ENCODE data around the gene YPEL2. TPM values are rescaled to one million over a fixed set of nuclear protein-coding genes. Genes with fewer than 3 reads are reported as not detected.

YPEL2 gene
- total and polyA plus RNA-seq, 2 donors (not counting 3 experiments of a cell fraction or from before 2014, with no cell fraction given), result 36.5 to 66.8 TPM

- intact Hi-C loops (cut with micrococcal nuclease), result no loop called here
Observed at GRCh38 chr17:59402760-59403159, 71.3 kb downstream of the YPEL2 start.

More at GRCh38 chr17:59402760-59403159, 71.3 kb downstream of the YPEL2 start:
- no peaks in the 10 kb centered on the region for H3K9me3 ChIP-seq (replicated peaks; ENCODE audit: control insufficient read depth, insufficient read depth, low read length)
- no peak overlapping the region for H3K4me2 ChIP-seq (ENCODE audit: insufficient read depth, low read length)
- dilution Hi-C loops (cut with MboI; ENCODE audit: extremely low pct_ligation_motif_present, low sequenced_read_pairs), result no loop called here
- no peaks in the 10 kb centered on the region for H3K9me1 ChIP-seq (replicated peaks; ENCODE audit: control insufficient read depth, extremely low read depth, insufficient read depth, low read length)
- no peaks in the 10 kb centered on the region for H3K4me1 ChIP-seq (ENCODE audit: control insufficient read depth, extremely low read depth, insufficient read depth, low read length)
- no peak overlapping the region for H3K9ac ChIP-seq (replicated peaks; ENCODE audit: extremely low read depth, insufficient read depth, low read length)
- ChIA-PET CTCF (interaction anchor here (1.6 to 4.1 kb wide), 3 partner anchors 25 to 73 kb away, joined by 3 to 12 read pairs (median 5); no protein-coding TSS in a partner anchor), POLR2A (no interaction called here)
- FAIRE-seq (no peak), DNase-seq (ENCODE audit: low read depth, low spot score) (no peak)
- H3K79me2 ChIP-seq (ENCODE audit: control insufficient read depth, insufficient read depth, low read length), result no peaks in the 10 kb centered on the region
- H4K20me1 ChIP-seq (replicated peaks; ENCODE audit: control insufficient read depth, extremely low read depth, insufficient read depth, low read length), result no peaks in the 10 kb centered on the region
- TF ChIP-seq EZH2 (IDR thresholded peaks at IDR 0.05; ENCODE audit: borderline replicate concordance, low read depth, low read length, severe bottlenecking) (no peak), MAX (IDR thresholded peaks at IDR 0.05; ENCODE audit: insufficient read depth, insufficient read length) (no peak), POLR2A (IDR thresholded peaks at IDR 0.05; ENCODE audit: low read depth, low read length) (no peak), POLR2AphosphoS5 (IDR thresholded peaks at IDR 0.05; ENCODE audit: insufficient read depth, low read depth, low read length) (no peak), FOS (IDR thresholded peaks at IDR 0.05; ENCODE audit: borderline replicate concordance, insufficient read depth, low read length) (no peak), JUN (IDR thresholded peaks at IDR 0.05; ENCODE audit: borderline replicate concordance, insufficient read depth, insufficient read length, low read depth) (no peak), MYC (IDR thresholded peaks at IDR 0.05; ENCODE audit: low read depth, low read length) (no peak), GATA2 (IDR thresholded peaks at IDR 0.05; ENCODE audit: insufficient read depth, insufficient read length, low read depth, low read length) (no peak), CTCF (IDR thresholded peaks at IDR 0.05; ENCODE audit: extremely low read depth in 1 of 2, insufficient read depth in 1 of 2, low read depth in 1 of 2, low read length in 2 of 2) (no peak)
- H3K27me3 ChIP-seq (ENCODE audit: control insufficient read depth in 2 of 2, insufficient read depth in 2 of 2, low read length in 2 of 2), result no peaks in the 10 kb centered on the region
- no peak overlapping the region for H3K27ac ChIP-seq (ENCODE audit: insufficient read depth, low read depth, low read length)
- peaks cover 7 to 22% of the 10 kb centered on the region in 2 experiments for H3K36me3 ChIP-seq (ENCODE audit: control insufficient read depth in 2 of 2, extremely low read depth in 1 of 2, insufficient read depth in 2 of 2, low read length in 2 of 2)
- H3K4me3 ChIP-seq (replicated peaks in 1 of 3; ENCODE audit: insufficient read depth in 1 of 3, low read depth in 1 of 3, low read length in 3 of 3), result no peak overlapping the region
- no peak overlapping the region for H2AFZ ChIP-seq (ENCODE audit: low read depth, low read length)
- BruUV-seq (replicated peaks), result no TSS peak
